SK-N-SH treated with all-trans-retinoic acid at 6 μM for 48 hours (cell line): ENCODE results near the gene ZMIZ1.

Experiments
- ATAC-seq: fragments of 200-7000 bp; cut with Tn5 transposase; 3 replicates; pipeline ENCODE4 v1.9.1; 2020; ENCODE audit warnings: mild to moderate bottlenecking, moderate library complexity
- ARNTL ChIP-seq: fragments of 450-650 bp; formaldehyde crosslinking; IDR thresholded peaks from 2 replicates; pipeline ENCODE4 v1.5.0; 2020; ENCODE audit warnings: low read depth, mild to moderate bottlenecking, moderate library complexity, borderline replicate concordance
- BACH2 ChIP-seq: fragments of 250-450 bp; sonication (Bioruptor Pico); IDR thresholded peaks from 2 replicates; pipeline ENCODE4 v1.9.0; 2021; ENCODE audit warnings: mild to moderate bottlenecking, borderline replicate concordance
- CREB5 ChIP-seq: fragments of 250-450 bp; sonication (Bioruptor Pico); IDR thresholded peaks from 2 replicates; pipeline ENCODE4 v1.5.1; 2020; ENCODE audit warnings: low read depth, mild to moderate bottlenecking, moderate library complexity
- CSDC2 ChIP-seq: fragments of 250-450 bp; sonication (Bioruptor Pico); IDR thresholded peaks from 2 replicates; pipeline ENCODE4 v1.5.0; 2020; ENCODE audit warnings: mild to moderate bottlenecking, moderate library complexity
- CSRNP3 ChIP-seq: fragments of 250-450 bp; sonication (Bioruptor Pico); IDR thresholded peaks from 2 replicates; pipeline ENCODE4 v1.5.1; 2021; ENCODE audit warnings: mild to moderate bottlenecking, moderate library complexity
- ESRRG ChIP-seq: fragments of 250-450 bp; sonication (Bioruptor Pico); IDR thresholded peaks from 2 replicates; pipeline ENCODE4 v1.6.1; 2021; ENCODE audit warnings: mild to moderate bottlenecking
- GLIS3 ChIP-seq: fragments of 250-450 bp; sonication (Bioruptor Pico); IDR thresholded peaks from 2 replicates; pipeline ENCODE4 v1.5.0; 2020; ENCODE audit warnings: mild to moderate bottlenecking, moderate library complexity
- ISL1 ChIP-seq: fragments of 250-450 bp; sonication (Bioruptor Pico); IDR thresholded peaks from 2 replicates; pipeline ENCODE4 v2.1.2; 2022; ENCODE audit warnings: mild to moderate bottlenecking, moderate library complexity
- OSR1 ChIP-seq: fragments of 250-450 bp; sonication (Bioruptor Pico); IDR thresholded peaks from 2 replicates; pipeline ENCODE4 v1.8.0; 2022; ENCODE audit warnings: moderate library complexity, mild to moderate bottlenecking, inconsistent platforms
- PATZ1 ChIP-seq: fragments of 250-450 bp; sonication (Bioruptor Pico); IDR thresholded peaks from 2 replicates; pipeline ENCODE4 v1.8.0; 2020; ENCODE audit warnings: mild to moderate bottlenecking, moderate library complexity, borderline replicate concordance
- POU6F1 ChIP-seq: fragments of 250-450 bp; sonication (Bioruptor Pico); IDR thresholded peaks from 2 replicates; pipeline ENCODE4 v1.8.0; 2021; ENCODE audit warnings: low read depth, mild to moderate bottlenecking, moderate library complexity, borderline replicate concordance
- PPARA ChIP-seq: fragments of 250-450 bp; sonication (Bioruptor Pico); IDR thresholded peaks from 2 replicates; pipeline ENCODE4 v1.5.0; 2020; ENCODE audit warnings: mild to moderate bottlenecking, borderline replicate concordance
- RARB ChIP-seq: fragments of 250-450 bp; sonication (Bioruptor Pico); IDR thresholded peaks from 2 replicates; pipeline ENCODE4 v1.8.0; 2021; ENCODE audit warnings: mild to moderate bottlenecking, moderate library complexity
- SNAI2 ChIP-seq: fragments of 250-450 bp; sonication (Bioruptor Pico); IDR thresholded peaks from 2 replicates; pipeline ENCODE4 v1.5.0; 2020; ENCODE audit warnings: mild to moderate bottlenecking, moderate library complexity
- TCF4 ChIP-seq: fragments of 250-450 bp; sonication (Bioruptor Pico); IDR thresholded peaks from 2 replicates; pipeline ENCODE4 v1.8.0; 2021; ENCODE audit warnings: mild to moderate bottlenecking, moderate library complexity, borderline replicate concordance
- TOX ChIP-seq: fragments of 250-450 bp; sonication (Bioruptor Pico); IDR thresholded peaks from 2 replicates; pipeline ENCODE4 v1.8.0; 2021; ENCODE audit warnings: mild to moderate bottlenecking, moderate library complexity, borderline replicate concordance
- ZFP3 ChIP-seq: fragments of 250-450 bp; sonication (Bioruptor Pico); IDR thresholded peaks from 2 replicates; pipeline ENCODE4 v1.5.0; 2020; ENCODE audit warnings: mild to moderate bottlenecking, moderate library complexity
- ZFP30 ChIP-seq: fragments of 450-650 bp; formaldehyde crosslinking; IDR thresholded peaks from 2 replicates; pipeline ENCODE4 v1.5.0; 2022; ENCODE audit warnings: mild to moderate bottlenecking, moderate library complexity
- ZNF565 ChIP-seq: fragments of 450-650 bp; formaldehyde crosslinking; conservative IDR thresholded peaks from 2 replicates; pipeline ENCODE4 v1.5.0; 2020; ENCODE audit warnings: low read depth, mild to moderate bottlenecking, moderate library complexity
- ZNF70 ChIP-seq: fragments of 450-650 bp; formaldehyde crosslinking; IDR thresholded peaks from 2 replicates; pipeline ENCODE4 v1.5.0; 2020; ENCODE audit warnings: mild to moderate bottlenecking, moderate library complexity
- ZNF8 ChIP-seq: fragments of 450-650 bp; formaldehyde crosslinking; IDR thresholded peaks from 2 replicates; pipeline ENCODE4 v1.5.0; 2020; ENCODE audit warnings: mild to moderate bottlenecking, moderate library complexity

The ZMIZ1 gene

GRCh38 chr10:79305988-79306387 is 237.2 kb downstream of the ZMIZ1 start (continued):
- TF ChIP-seq PATZ1 (CRISPR knock-in tag): no peak
- TF ChIP-seq CSRNP3 (CRISPR knock-in tag): no peak
- no peak for TF ChIP-seq SNAI2
- no peak for TF ChIP-seq ISL1
- TF ChIP-seq GLIS3 (CRISPR knock-in tag): no peak
- TF ChIP-seq, all 23 proteins: peak for 0

GRCh38 chr10:79306644-79307220 is 238.0 kb downstream of the ZMIZ1 start:
- TF ChIP-seq TOX (CRISPR knock-in tag): no peak
- no peak for TF ChIP-seq TCF4 (CRISPR knock-in tag)
- no peak for TF ChIP-seq ZNF565 (CRISPR knock-in tag)
- no peak for TF ChIP-seq POU6F1 (CRISPR knock-in tag)
- no peak for TF ChIP-seq PATZ1 (CRISPR knock-in tag)
- no peak for TF ChIP-seq ISL1
- no peak for TF ChIP-seq OSR1 (CRISPR knock-in tag)
- no peak for TF ChIP-seq GLIS3 (CRISPR knock-in tag)
- TF ChIP-seq CSRNP3 (CRISPR knock-in tag): no peak
- no peak for TF ChIP-seq ZNF8 (CRISPR knock-in tag)
- no peak for ATAC-seq

- ATAC-seq: no peak
- TF ChIP-seq POU6F1 (CRISPR knock-in tag): no peak
- TF ChIP-seq TCF4 (CRISPR knock-in tag): no peak
- no peak for TF ChIP-seq RARB
- TF ChIP-seq TOX (CRISPR knock-in tag): no peak
- no peak for TF ChIP-seq ZFP30 (CRISPR knock-in tag)
- no peak for TF ChIP-seq CREB5 (CRISPR knock-in tag)
- no peak for TF ChIP-seq ARNTL
- no peak for TF ChIP-seq ZNF8 (CRISPR knock-in tag)
- no peak for TF ChIP-seq ESRRG (CRISPR knock-in tag)
- TF ChIP-seq ZFP3 (CRISPR knock-in tag): no peak
- TF ChIP-seq BACH2: no peak
- TF ChIP-seq ZNF565 (CRISPR knock-in tag): no peak
- TF ChIP-seq CSDC2: no peak
- TF ChIP-seq PATZ1 (CRISPR knock-in tag): no peak
- TF ChIP-seq ISL1: no peak
- no peak for TF ChIP-seq OSR1 (CRISPR knock-in tag)
- no peak for TF ChIP-seq GLIS3 (CRISPR knock-in tag)
- no peak for TF ChIP-seq ZNF70 (CRISPR knock-in tag)
- TF ChIP-seq CSRNP3 (CRISPR knock-in tag): no peak
- TF ChIP-seq PPARA (CRISPR knock-in tag): no peak
Measured at GRCh38 chr10:79308016-79308415, 239.2 kb downstream of the ZMIZ1 start.
